Hepatic stellate cell (primary cell): ENCODE results near the gene CGB2.
"Not testable (repeated sequence)": the region's sequence is repeated elsewhere in the genome, so short reads cannot be mapped to it uniquely, and the experiment has no call there.

ENCODE experiments used
- DNase-seq: peaks from one replicate; pipeline ENCODE4 v3.0.0; 2011; ENCODE audit warnings: low spot score

CGB2 gene

DNA sequence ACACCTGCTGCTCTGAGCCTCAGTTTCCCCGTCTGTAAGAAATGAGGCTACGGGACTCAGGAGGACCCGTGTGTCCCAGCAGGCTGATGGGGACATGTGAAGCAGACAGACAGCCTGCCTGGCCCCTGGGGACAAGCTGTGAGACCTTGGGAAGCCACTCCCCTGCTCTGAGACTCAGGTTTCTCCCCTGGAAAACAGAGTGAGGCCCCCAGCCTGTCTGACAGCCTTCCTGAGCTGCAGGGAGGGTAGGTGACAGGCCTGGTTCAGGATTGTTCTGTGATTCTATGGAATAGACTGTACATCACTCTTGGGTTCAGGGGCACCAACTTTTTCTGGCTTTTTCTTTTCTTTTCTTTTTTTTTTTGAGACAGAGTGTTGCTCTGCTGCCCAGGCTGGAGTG lies 35.9 kb downstream of the CGB2 start:
- DNase-seq: no peak

DNA sequence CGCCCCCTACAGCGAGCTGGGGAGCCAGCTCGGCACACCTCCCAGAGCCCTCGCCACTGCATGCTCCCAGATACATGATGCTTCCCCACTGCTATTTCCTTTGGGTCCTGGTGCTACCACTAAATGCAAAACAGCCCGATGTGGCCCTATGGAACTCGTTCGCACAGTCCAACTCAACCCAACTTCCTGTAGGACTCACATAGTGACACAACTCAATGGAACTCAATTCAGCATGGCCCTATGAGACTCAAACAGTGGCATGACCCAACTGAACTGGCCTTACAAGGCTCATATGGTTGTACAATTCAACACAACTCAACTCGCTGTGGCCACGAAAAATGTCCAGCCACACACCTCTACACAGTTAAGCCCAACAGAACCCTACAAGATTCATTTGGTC lies 37.3 kb downstream of the CGB2 start:
- DNase-seq: no peak

DNA sequence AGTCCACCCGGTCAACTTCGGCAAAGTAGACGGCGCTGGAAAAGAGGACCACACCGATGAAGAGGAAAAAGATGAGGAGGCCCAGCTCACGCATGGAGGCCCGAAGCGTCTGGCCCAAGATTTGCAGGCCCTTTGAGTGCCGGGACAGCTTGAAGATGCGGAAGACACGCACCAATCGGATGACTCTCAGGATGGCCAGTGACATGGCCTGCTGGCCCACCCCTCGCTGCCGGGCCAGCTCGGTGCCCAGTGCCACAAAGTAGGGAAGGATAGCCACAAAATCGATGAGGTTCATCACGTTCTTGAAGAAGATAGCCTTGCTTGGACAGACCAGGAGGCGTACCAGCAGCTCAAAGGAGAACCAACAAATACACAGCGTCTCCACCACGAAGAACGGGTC lies 38.7 kb downstream of the CGB2 start:
- DNase-seq: no peak

DNA sequence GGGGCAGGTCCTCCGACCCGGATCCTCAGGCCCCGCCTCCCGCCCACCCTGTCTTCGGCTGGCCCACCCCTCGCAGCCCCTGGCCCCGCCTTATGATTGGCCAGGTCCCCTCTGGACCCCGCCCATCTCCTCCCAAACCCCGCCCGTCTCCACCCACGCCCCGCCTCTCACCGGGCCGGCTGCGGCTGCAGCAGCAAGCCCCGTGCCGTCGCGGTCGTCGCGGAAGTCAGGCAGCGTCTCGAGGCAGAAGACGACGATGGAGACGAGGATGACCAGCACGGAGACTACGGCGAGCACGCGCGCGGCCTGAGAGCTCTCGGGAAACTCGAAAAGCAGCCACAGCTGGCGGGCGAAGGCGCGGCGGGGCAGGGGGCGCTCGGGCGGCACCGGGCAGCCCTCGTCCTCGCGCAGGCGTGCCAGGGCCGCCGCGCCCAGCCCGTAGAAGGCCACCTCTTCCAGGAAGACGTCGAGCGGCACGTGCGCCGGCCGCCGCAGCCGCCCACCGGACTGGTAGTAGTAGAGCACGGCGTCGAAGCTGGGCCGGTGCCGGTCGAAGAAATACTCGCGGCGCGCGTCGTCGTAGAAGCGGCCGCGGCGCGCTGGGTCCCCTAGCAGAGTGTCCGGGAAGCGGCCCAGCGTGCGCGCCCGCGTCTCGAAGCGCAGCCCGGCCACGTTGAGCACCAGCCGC lies 40.3 kb downstream of the CGB2 start:
- DNase-seq: no peak

DNA sequence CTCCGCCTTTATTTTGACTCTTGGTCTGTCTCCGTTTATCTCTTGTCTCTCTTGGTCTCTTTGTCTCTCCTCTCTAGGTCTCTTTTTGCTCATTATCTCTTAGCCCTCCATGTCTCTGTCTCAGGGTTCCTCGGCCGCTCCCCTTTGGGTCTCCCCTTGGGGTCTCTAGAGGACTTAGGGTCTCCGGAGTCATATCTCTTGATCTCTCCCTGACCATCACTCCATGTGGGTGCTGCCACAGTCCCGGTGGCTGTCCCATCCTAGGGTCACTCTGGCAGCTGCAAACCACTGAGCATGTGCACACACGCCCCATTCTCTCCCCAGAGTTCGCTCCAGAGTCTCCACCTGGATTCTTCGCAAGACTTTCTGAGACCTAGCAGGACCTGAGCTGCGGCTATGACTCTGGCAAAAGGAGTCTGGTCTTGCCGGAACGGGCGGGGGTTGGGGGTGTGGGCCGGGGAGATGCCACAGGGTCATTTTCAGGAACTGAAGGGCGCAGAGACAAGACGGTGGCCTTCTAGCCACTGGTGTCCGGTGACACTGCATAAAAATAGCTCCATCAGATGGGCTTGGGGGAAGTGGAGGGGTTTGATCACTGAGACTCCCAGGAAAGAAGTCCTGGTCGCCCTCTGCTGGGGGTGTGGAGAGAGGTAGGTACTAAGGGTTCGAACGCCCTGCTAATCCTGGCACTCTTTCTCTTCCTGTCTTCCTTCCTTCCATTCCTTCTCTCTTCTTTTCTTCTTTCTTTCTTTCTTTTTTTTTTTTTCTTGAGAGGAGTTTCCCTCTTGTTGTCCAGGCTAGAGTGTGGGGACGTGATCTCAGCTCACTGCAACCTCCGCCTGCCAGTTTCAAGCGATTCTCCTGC lies 42.1 kb downstream of the CGB2 start:
- no peak for DNase-seq

DNA sequence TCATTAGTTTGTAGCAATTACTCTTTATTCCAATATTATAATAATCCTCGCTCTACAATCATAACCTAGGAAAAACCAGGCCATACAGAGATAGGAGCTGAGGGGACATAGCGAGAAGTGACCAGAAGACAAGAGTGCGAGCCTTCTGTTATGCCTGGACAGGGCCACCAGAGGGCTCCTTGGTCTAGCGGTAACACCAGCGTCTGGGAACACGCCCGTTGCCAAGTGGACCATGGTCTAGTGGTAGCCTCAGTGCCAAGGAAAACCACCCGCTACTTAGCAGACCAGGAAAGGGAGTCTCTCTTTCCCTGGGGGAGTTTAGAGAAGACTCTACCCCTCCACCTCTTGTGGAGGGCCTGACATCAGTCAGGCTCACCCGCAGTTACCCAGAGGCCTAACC lies 43.2 kb downstream of the CGB2 start:
- not testable (repeated sequence) for DNase-seq

DNA sequence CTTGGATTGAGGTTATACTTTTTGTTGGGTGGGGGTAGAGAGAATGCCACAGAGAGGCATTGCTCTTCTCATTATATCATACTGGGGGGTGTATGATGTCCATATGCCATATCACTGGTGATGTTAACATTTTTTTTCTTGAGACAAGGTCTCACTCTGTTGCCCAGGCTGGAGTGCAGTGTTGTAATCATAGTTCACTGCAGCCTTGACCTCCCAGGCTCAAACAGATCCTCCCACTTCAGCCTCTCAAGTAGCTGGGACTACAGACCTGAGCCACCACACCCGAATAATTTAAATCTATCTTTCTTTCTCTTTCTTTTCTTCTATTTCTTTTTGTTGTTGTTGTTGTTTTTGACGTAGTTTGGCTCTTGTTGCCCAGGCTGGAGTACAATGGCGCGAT lies 48.7 kb downstream of the CGB2 start:
- no peak for DNase-seq

DNA sequence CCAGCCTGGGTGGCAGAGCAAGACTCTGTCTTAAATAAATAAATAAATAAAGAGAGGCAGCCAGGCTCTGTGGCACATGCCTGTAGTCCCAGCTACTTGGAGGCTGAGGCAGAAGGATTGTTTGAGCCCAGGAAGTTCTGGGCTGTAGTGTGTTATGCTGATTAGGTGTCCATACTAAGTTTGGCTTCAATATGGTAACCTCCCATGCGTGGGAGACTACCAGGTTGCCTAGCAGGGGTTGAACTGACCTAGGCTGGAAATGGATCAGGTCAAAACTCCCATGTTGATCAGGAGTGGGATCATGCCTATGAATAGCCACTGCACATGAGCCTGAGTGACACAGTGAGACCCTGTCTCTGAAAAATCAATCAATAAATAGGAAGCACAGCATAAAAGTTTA lies 49.6 kb downstream of the CGB2 start:
- no peak for DNase-seq
